ENCODE results near the gene PHACTR1. TPM values are rescaled to one million over a fixed set of nuclear protein-coding genes. Genes with fewer than 3 reads are reported as not detected.
A peak's percentile ranks its signal among the peaks of the same experiment; 100 is the strongest.

Gene PHACTR1
- total RNA-seq, 4 donors from 2014 or later: 1.5 to 3.6 (median 2.5) TPM

DNA sequence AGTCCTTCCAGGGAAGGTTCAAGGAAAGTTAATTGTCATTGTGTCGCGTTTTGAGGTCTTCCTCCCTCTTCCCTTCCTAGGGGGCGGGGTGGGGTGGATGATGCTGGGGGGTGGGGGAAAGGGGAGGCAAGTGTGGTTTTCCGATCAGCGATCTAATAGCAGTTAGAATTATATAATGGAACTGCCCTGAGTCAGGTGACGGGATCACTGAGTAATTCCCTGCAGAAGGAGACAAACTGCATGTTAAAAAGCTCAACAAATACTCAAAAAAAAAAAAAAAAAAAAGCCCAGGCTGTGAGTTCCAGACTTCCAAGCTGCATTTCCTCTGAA lies 240.4 kb downstream of the PHACTR1 start:
- intact Hi-C loops (cut with DNase I; ENCODE audit: low total_unique reads): no loop called here
- 10 to 14% methylated on average over 6 of the region's 6 CpGs for WGBS, 2 donors
- DNase-seq (ENCODE audit: low spot score in 2 of 2): no peak
- TF ChIP-seq, protein P1, sequence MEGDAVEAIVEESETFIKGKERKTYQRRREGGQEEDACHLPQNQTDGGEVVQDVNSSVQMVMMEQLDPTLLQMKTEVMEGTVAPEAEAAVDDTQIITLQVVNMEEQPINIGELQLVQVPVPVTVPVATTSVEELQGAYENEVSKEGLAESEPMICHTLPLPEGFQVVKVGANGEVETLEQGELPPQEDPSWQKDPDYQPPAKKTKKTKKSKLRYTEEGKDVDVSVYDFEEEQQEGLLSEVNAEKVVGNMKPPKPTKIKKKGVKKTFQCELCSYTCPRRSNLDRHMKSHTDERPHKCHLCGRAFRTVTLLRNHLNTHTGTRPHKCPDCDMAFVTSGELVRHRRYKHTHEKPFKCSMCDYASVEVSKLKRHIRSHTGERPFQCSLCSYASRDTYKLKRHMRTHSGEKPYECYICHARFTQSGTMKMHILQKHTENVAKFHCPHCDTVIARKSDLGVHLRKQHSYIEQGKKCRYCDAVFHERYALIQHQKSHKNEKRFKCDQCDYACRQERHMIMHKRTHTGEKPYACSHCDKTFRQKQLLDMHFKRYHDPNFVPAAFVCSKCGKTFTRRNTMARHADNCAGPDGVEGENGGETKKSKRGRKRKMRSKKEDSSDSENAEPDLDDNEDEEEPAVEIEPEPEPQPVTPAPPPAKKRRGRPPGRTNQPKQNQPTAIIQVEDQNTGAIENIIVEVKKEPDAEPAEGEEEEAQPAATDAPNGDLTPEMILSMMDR (IDR thresholded peaks at IDR 0.05): no peak
- no peak for TF ChIP-seq POLR2A (IDR thresholded peaks at IDR 0.05)
- H3K4me3 ChIP-seq (ENCODE audit: low read depth, poor library complexity, severe bottlenecking): no peak overlapping the region

DNA sequence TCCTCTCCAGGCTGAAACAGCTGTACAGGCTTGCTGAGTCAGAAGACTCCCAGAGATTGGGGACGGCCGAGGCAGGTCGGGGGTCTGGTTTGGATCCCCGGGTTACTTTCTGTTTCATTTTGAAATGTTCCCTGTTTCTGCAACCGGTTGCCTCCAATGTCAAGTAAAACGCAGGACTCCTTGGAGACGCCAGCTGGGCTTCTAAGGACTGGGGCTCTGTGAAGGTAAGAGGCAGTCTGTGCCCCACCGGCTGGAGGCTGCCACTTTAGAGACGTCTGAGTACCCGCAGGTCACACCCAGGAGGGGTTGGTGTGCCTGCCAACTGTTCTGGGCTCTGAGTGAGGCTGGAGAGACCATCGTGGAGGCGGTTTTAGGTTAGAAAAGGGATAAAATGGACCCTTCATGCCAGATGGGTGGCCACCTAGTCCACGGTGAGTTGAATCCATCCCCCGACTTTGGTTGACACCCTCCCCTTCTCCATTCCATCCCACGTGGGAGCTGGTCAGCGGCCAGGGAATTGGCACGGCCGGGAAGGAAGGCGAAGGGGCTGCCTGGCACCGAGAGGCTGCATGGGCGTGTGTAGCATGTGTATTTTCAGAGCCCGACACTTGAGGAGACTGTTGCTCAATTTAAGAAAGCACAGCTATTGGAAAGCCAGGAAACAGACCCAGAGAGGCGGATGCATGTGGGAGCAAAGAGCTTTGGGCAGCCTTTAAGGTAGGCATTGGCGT lies 240.9 kb downstream of the PHACTR1 start:
- intact Hi-C loops (cut with DNase I; ENCODE audit: low total_unique reads): no loop called here
- H3K4me3 ChIP-seq (ENCODE audit: low read depth, poor library complexity, severe bottlenecking): peak overlapping the region; percentile 31
- 2% methylated on average over 24 of the region's 24 CpGs for WGBS, 2 donors
- TF ChIP-seq POLR2A (IDR thresholded peaks at IDR 0.05): no peak
- TF ChIP-seq, protein P1 (IDR thresholded peaks at IDR 0.05): no peak
- peak; percentile 37 to 88 for DNase-seq (ENCODE audit: low spot score in 2 of 2)

DNA sequence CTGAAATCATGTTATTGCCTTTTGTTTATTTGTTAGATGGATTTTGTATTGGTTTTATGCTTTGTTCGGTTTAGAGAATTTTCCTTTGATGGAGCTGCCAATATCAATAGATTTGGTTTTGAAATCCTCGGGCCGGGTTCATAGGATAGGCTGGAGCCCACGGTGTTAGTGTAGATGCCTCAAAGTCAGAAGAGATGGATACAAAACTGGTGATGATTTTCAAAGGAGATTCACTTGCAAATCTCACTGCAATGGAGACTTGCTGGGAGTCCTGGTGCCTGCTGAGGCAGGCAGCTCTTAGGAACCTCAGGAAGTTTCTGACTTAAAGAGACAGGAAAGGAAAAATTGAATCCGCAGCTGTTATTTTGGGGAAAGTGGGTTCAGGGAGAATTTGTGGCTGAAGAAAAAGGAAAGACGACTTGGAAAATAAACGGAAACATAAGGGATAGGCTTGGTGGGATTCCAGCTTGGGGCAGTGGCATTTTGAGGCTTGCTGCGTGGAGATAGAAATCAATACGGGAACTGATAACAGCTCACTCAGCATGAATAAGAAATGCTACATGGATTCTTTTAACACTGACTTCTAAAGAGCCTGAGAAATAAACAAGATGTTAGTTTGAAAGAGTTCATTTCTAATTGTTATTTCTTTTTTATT lies 241.6 kb downstream of the PHACTR1 start:
- 7 to 11% methylated on average over 9 of the region's 9 CpGs for WGBS, 2 donors
- intact Hi-C loops (cut with DNase I; ENCODE audit: low total_unique reads): no loop called here
- TF ChIP-seq, protein P1 (IDR thresholded peaks at IDR 0.05): no peak
- no peak for TF ChIP-seq POLR2A (IDR thresholded peaks at IDR 0.05)
- H3K4me3 ChIP-seq (ENCODE audit: low read depth, poor library complexity, severe bottlenecking): peak overlapping the region; percentile 31
- DNase-seq (ENCODE audit: low spot score in 2 of 2): no peak

DNA sequence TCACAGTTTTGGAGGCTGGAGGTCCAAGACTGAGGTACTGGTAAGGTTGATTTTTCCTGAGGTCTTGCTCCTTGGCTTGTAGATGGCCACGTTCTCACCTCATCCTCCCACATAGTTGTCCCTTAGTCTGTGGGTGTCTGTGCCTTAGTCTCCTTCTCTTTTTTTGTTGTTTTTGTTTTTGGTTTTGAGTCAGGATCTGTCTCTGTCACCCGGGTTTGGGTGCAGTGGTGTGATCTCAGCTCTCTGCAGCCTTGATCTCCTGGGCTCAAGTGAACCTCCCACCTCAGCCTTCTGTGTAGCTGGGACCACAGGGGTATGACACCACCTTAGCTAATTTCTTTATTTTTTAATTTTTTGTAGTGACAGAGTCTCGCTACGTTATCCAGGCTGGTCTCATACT lies 245.2 kb downstream of the PHACTR1 start:
- no peak overlapping the region for H3K4me3 ChIP-seq (ENCODE audit: low read depth, poor library complexity, severe bottlenecking)
- 85 to 92% methylated on average over 4 of the region's 4 CpGs for WGBS, 2 donors
- intact Hi-C loops (cut with DNase I; ENCODE audit: low total_unique reads): no loop called here
- DNase-seq (ENCODE audit: low spot score in 2 of 2): no peak
- TF ChIP-seq, protein P1 (IDR thresholded peaks at IDR 0.05): no peak
- no peak for TF ChIP-seq POLR2A (IDR thresholded peaks at IDR 0.05)

- H3K4me3 ChIP-seq (ENCODE audit: low read depth, poor library complexity, severe bottlenecking): no peak overlapping the region
- no peak for DNase-seq (ENCODE audit: low spot score in 2 of 2)
- TF ChIP-seq, protein P1 (IDR thresholded peaks at IDR 0.05): no peak
- no peak for TF ChIP-seq POLR2A (IDR thresholded peaks at IDR 0.05)
- intact Hi-C loops (cut with DNase I; ENCODE audit: low total_unique reads): no loop called here
- WGBS, 2 donors: 31 to 36% methylated on average over 1 of the region's 1 CpG
Measured at GRCh38 chr6:12962529-12962928, 246.0 kb downstream of the PHACTR1 start.

All from lower leg skin (tissue), 4 donors.